Stimulated activated CD4-positive, alpha-beta T cell treated with anti-CD3 and anti-CD28 coated beads, Interleukin-2, amount 100 ng/mL, for 48 hours (primary cell): ENCODE data around the gene ADAM22.

Experiments used
- DNase-seq, 2 donors: peaks; one replicate each; pipeline ENCODE4 v3.0.0-alpha.2; 2020

ADAM22 gene

DNA sequence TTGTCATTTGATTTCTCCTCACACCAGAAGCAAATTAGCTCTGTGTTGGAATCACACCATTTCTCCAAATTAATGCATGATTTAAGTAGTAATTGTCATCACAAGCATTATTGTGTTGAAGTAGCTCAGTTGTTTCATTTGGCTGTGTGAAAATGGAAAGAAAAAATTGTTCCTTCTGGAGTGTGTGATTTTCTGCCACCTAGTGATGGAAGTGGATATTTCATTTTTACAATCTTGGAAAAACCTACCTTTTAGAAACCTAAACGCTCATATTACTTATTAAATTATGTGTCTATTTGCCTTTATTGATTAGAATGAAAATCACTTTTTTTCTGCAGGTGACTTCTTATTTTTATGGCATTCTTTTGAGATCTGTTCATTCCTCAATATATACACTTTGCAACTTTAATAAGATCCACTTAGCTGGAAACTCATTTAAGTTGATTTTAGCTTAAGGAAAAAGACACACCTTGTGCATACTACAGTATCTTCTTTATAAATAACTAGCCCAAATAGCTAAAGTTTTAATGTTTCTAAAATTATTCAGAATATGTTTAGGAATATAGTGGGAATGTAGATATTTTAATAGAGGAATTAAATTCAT, 235.8 kb downstream of the ADAM22 start:
- DNase-seq = no peak

DNA sequence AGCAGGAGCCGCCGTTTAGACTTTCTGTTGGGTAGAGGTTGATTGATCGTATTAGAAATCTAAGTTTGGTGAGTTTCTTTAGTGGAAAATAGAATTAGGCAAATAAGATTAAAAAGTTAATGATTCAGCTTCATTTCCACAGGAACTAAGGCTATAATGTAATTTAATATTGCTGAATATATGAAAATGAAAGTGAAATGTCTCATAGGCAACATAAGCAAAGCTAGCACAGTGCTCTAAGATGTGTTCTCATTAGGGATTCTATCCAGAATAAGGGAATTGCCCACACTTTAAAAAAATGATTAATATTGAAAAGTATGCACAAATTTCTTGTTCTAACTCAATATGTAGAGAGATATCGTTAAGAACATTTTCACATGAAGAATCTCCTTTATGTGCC, 238.8 kb downstream of the ADAM22 start:
- DNase-seq = no peak

DNA sequence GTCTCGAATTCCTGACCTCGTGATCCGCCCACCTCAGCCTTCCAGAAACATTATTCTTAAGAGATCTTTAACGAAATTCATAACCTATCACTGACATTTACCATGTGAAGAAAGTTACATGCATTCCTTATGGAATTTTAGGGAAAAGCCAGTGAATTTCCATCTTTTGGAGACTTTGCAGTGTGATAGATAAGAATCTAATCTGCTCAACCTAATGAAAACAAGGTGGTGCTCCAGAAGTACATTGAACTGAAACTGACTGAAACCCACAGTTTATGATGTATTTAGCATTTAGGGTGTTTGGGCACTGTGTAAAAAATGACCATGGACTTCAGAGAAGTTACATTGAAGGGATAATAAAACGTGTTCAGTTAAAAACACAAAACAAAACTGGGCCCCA, 242.1 kb downstream of the ADAM22 start:
- no peak for DNase-seq

DNA sequence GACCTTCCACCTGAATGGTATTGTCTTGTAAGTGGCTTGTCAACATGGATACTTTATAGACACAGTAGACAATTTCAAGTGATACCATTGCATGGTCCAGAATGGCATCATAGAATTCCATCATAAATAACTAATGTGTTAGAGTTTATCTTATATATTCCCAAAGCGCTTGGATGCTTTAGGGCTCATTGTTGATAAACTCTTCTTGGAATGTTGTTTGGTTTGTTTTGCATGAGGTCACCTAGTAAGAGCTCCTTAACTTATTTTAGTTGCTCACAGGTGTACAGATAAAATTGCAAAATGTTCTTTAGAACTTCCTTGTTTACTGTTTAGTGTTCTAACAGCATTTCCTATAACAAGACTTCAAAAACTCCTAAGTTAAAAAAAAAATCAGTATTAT, 249.0 kb downstream of the ADAM22 start:
- DNase-seq = no peak

DNA sequence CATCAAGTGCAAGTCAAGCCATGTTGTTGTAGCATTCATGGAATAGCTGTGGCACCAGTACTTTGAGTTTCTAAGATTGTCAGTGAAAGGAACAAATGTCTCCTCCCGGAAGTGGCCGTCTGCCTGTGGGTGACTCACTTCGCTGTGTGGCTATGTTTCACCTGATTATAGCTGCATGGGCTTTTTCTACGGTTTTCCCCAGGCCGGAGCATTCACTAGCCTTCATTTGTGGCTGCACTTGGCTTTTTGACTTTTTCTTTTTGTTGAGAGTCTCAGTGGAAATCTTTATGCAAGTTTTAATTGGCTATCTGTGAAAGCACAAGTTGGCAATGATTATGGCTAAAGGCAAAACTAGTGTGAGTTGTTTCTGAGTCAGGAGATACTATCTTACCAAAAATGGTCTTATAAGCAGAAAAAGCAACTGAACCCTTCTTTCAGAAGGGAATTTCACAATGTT, 250.8 kb downstream of the ADAM22 start:
- no peak for DNase-seq

DNA sequence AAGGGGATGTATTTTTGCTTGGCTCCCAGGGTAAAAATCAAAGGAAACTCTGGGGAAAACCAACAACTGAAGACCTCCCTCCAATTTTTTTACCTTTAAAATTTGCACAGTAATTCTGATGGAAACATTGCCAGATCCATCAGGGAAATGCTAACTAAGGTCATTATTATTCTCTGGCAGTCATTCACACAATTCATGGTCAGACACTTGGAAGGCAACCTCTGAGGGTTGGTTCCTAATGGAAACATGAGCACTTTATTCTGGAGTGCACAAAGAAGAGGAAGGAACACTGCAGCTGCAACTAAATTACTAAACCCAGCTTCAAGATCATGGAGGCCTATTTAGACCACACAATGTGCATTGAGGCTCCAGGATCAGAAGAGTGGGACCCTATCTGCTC, 251.6 kb downstream of the ADAM22 start:
- DNase-seq = no peak

DNA sequence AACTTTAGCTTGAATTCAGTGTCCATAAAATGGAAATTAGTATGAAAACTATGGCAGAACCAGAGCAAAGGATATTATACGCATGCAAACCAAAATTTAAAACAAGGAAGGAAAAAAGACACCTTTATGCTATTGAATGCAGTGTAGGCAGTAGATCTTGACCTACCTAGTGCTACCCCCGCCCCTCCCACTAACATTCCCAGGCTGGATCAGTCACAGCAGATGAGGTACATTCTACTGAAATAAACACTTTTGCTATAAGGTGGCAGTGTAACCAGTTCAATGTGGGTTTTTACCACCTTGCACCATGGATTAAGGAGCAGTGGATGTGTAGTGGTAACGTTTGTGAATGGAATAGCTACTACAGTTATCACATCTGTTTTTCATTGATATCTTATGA, 257.9 kb downstream of the ADAM22 start:
- no peak for DNase-seq

DNA sequence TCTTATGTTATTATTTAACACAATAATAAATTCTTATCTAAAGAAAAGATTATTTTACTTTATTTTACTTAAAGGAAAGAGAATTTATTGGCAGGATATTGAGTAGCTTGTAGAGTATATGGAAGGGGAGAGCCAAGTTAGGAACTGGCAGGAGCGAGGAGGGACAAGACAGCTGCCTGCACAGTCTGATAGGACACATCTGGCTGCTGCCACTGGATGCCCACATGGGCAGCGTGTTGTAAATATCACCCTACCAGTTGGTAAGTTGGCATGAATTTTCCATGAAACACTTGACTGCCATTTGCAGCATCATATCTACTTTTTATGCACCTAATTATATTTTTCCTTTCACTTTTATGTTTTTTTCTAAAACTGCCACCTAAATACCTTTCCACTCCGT, 266.2 kb downstream of the ADAM22 start:
- no peak for DNase-seq

DNA sequence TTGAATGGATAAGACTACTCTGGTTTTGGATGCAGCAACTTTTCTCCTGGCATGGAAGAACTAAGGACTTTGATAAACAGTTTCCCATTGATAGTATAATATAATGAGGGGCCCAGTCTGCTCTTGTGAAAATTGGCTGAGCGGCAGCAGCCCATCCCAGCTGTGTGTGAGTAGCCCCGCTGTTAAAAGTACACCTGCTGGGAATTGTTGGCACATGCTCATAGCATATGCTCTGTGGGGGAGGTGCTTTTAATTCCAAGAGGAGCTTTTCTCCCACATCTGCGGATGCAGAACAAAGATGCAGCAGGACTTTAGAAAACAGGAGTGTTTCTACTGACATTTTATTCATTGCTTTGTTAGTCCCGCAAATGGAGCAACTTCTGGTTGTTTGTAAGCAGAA, 266.7 kb downstream of the ADAM22 start:
- no peak for DNase-seq

DNA sequence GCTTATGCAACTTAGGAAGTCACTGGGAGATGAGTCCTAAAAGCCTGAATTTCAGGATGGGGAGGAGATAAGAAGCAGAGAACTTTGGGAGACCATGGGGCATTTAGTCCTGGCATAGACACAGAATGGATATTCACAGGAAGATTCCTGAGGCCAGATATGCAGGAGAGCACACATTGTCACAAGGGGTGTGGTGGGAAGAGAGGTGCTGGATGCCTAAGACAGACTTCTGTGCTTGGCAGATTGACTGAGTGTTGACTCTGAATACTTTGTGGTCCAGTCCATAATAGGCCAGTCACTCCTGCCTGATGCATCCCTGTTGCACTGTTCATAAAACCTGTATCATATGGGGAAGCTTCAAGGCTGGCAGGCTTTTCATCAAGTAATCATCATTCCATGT, 267.3 kb downstream of the ADAM22 start:
- DNase-seq = no peak

DNA sequence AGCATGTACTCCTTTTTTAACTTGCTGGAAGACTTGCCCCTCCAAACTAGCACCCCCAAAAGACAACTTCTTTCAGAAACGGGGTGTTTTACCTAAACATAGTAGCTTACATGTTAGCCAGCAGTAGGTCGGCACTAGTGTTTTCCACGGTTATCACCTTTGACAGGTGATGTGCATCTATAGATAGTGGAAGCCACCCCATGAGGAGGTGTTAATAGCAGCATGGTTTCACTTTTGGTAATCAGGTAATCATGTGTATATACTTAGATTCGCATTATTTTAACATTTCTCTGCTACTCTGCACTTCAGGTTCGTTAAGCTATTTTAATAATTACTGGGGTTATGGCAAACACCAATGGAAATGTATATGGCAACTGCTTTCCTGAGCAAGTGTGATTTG, 268.2 kb downstream of the ADAM22 start:
- no peak for DNase-seq

DNA sequence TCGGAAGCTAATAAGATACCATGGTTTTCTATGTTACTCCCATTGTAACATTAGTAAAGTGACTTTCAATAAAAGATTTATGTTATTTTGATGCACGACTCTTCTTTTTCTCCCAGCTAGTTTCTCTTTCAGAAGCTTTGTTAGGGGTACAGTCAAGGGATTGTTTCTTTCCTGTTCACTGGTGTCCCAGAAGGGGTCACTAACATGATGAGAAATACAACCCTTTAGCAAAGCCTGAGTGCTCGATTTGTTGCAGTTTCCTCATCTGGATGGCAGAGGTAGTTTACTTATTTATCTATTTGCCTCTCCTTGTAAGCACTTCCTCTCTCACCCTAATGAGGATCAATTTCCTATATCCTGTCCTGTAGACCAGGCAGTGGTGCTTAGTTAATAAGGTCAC, 268.7 kb downstream of the ADAM22 start:
- no peak for DNase-seq

DNA sequence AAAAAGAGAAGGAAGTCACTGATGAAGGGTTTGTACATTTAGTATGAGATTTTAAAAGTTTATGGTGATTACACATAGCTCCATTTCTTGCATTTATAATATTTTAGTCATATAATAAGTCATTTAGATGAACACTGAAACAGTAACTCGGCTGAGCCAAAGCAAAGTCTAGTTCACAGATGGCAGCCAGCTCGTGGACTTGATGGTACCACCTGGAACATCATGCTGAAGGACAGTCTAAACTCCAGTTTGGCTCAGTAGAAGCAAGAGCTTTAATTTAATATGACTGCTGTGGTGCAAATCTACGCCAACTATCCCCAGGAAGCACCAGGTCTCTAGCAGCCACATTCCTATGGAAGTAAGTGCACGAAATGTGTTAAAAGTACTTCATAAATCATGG, 269.4 kb downstream of the ADAM22 start:
- DNase-seq = no peak

DNA sequence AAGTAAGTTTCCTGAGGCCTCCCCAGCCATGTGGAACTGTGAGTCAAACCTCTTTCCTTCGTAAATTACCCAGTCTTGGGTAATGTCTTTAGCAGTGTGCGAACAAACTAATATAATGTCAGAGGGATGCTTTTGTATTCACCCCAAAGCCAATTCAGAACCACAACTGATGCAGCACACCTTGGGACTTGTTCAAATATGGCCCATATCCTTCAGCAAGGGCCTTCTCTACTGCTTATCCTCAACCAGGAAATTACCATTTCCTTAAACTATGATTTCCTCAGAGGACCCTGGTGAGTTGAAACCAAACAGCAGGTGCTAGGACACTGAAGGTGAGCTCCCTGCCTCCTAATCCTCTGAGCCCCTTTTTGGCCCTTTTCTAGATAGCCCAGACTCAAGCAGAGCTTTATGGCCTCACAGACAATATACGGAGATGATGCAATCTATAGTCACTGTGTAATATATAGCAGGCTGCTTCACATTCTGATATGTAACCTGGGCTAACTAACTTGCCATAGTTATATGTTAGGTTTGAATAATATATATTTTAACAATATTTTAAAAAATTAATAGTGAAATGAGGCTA, 270.6 kb downstream of the ADAM22 start:
- DNase-seq = no peak

DNA sequence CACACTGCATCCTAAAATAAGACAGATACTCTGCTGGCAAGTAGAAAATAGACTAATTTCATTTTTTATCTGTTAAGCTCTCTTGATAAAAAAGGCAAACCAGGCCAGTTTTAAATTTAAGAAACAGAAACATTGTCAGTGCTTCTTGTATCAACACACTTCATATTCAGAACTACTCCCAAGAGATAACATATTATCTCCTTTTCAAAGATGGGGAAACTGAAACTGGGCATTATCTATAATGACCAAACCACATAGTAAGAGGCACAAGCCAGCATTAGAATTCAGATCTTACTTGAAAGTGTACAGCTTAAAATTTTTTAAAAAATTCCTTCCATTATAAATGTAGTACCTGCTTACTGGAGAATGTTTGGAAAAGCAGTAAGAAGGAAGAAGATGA, 271.1 kb downstream of the ADAM22 start:
- DNase-seq = no peak

DNA sequence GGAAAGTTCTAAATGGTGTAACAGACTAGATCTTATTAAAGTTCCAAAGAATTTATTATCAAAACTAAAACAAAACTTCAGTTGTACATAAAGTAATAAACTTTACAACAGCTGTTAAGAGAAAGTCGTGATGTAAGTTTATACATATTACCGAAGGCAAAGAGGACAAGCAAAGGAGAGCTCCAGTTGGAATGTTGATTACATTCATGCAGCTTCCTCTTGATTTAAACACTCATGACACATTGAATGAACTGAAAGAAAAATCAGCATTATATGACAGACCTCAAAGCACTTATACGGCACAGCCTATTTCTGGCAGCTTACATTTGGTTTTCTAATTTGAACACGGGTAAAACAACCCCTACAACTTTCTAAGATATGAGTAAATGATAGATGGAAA, 272.2 kb downstream of the ADAM22 start:
- no peak for DNase-seq

DNA sequence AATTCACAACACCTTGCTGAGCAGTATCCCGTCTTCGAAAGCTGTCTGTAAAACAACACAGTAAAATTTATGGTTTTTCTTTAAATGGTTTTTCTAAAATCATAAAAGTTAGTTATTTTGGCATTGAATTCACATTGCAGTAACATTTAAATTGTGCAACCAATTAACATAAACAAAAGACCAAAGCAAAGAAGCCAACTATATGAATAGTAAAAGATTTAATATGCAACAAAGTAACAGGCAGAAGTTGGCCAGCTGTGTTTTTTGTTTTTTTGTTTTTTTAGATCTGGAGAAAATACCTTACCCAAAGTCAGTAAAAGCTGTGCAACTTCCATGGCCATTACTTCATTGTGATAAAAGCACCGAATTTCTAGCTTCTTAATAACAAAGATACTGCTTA, 274.5 kb downstream of the ADAM22 start:
- no peak for DNase-seq

DNA sequence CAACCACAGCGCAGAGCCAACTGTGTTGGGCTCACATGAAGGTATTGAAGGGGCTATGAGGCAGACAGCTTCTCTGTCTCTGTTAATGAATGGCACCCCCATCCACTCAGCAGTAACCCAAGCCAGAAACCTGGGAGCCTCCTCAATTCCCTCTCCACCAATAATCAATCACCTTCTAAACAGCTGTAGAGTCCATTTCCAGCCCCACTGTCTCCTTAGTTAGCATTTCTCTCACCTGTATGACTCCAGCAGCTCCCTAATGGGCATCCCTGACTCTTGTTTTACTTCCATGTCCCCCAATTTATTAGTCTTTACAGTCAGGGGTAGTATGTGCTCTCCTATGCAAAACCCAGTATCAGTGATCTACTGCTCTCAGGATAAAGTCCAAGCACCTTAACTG, 278.9 kb downstream of the ADAM22 start:
- no peak for DNase-seq

DNA sequence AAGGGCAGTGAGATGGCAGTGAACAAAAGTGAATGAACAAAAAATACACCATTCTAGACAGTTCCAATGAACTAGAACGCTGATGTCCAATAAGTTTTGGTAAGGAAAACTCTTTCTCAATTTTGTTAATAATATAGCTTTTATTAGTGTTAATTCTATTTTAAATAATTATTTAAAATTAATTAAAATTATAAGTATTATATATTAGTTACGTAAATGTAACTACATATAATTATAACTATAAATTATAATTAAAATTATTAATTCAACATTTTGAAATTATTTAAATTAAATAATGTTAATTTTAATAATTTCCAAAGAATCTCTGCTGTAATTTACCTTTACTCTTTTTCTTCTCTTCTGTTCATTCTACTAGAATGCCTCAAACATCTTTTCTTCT, 280.4 kb downstream of the ADAM22 start:
- no peak for DNase-seq

DNA sequence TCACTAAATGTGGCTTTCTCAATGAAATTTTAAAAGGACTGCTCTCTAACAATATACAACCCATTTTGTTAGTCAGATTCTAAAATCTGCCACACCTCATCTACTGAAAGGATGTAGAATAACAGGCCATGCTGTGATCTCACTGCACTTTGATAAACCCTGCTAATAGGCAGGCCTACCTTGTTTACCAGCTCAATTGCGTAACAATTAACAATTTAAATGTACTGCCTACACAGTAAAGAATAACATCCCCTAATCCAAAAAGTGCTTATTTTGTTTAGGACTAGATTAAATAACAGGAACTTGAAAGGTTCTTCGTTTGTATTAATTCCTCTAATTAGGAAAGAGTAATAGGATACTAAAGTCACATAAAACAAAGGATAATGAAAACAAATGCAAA, 281.2 kb downstream of the ADAM22 start:
- DNase-seq = no peak

DNA sequence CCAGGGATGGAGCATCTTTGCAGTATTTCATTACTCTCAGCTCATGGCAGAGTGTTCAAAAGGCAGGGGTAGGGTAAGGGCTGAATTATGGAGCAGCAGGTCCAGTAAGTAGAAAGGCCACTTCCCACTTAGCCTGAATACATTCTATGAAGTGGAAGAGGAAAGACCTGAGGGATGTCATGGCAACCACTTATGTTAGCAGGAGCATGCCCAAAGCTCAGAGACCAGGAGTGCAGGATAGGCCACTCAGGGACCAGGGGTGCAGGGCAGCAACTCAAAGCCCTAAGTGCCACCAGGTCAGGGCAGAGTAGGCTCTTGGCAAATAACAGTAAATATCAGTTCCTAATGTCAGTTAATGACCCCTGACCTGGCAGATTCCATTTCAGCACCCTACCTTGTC, 282.2 kb downstream of the ADAM22 start:
- no peak for DNase-seq

DNA sequence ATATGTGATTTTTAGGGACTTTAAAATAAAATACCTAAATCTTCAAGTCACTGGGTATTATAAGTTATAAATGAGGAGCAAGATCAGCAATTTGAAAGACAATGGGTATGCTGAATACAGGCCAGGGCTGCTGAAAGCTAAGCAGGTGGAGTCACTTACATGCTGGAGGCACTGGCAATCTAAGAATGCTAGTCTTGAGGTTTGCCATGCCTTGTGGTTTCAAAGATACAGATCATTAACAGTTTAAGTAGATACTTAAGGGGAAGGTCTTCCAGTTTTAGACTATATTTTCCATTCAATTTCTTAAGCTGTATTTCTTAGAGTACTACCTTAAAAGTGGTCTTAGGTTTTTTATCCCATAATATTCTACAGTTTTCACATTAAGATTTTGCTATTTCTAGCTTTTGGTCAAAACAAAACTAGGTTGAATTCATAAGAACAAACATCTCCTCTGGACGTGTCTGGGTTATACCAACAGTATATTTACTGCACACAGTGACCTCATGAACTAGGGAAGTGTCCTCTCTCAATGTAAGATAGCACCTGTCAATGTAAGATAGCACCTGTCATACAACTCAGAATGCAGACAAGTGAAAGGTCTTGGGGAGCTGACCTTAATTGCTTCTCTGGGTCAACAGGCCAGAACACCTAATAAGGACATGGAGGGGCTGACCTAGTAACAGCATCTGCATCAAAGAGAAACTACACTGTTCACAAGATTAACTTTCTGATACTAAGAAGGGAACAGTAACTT, 283.8 kb downstream of the ADAM22 start:
- no peak for DNase-seq

DNA sequence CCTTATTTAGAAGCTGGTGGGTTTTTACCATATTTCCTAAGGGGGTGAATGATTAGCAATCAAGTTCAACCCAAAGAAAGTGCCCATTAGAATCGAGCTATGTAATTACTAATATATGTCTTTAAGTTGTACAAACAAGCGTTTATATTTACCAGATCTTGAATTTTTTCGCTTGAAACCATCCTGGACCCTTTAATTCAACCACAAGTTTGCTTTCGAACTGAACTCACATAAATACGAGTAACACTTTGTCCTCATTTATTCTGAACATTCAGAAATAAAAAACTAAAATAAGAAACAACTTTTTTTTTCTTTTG, 284.3 kb downstream of the ADAM22 start:
- no peak for DNase-seq

DNA sequence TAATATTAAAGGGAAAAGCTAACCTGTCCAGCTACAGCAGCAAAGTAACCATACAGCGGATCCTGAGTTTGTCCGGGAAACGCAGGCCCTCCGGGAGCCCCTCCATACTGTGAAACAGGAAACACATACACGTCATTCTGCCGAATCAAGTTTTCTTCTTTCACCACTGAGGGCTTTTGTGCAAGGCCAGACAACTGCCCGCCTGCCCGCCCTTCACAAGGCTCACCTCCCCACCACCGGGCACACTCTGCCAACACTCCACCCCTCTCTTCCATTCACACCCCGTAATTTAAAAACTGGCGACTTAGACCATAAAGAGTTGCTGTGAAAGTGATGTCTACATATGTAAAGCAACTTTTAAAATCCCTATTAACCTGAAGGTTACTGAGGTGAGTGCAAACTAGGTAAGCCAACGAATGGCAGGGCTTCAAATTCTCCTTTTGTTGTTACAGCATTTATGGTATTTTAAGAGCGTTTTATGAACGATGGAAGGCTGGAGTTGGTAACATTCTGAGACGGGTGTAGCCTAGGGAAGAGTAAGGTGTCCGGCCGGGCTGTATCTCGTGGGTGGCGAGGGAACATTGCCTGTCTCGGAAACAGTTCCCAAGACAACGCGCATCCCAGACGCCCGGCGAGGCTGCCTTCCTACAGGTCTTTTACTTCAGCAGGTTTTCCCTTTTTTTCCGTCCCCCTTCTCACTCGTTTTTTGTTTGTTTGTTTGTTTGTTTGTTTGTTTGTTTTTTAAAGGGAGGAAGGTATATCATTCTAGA, 285.0 kb downstream of the ADAM22 start:
- no peak for DNase-seq
